AG04450 (cell line): Measurements from ENCODE around the gene RAB31. TPM values are rescaled to one million over a fixed set of nuclear protein-coding genes. Genes with fewer than 3 reads are reported as not detected.

Experiments
- CTCF ChIA-PET: fragments of 300-600, 350-600 bp; formaldehyde crosslinking; extraction: SDS; loops from one replicate; lab custom pipeline; 2022; ENCODE audit warnings: antibody characterized with exemption, inconsistent platforms; lab: Charles Lee
- POLR2A ChIA-PET: fragments of 350-600 bp; formaldehyde crosslinking; extraction: SDS; loops from one replicate; lab custom pipeline; 2021; ENCODE audit warnings: antibody characterized with exemption, inconsistent platforms; lab: Yijun Ruan, JAX
- DNase-seq: peaks from one replicate; pipeline ENCODE4 v3.0.0-alpha.2; 2011; ENCODE audit warnings: low read depth, low spot score
- H3K27ac ChIP-seq: one replicate; pipeline ENCODE4 v1.5.1; 2012; ENCODE audit warnings: low read depth, low read length, control low read depth
- H3K27me3 ChIP-seq: one replicate; pipeline ENCODE4 v1.6.0; 2012; ENCODE audit warnings: low read length; ENCODE audit not compliant: control insufficient read depth, insufficient read depth
- H3K4me3 ChIP-seq: 2 replicates; pipeline ENCODE4 v1.5.1; 2011; ENCODE audit warnings: mild to moderate bottlenecking, low read depth, low read length, control low read depth
- H3K9me3 ChIP-seq: 2 replicates; pipeline ENCODE4 v1.5.1; 2012; ENCODE audit warnings: low read length; ENCODE audit not compliant: control insufficient read depth, insufficient read depth
- polyA plus RNA-seq: library from polyadenylated mRNA; depleted of rRNA; stranded (reverse); fragments of >200 nt; gene quantifications from 2 replicates; pipeline ENCODE4 v1.2.3, GENCODE V29; 2011
- TF ChIP-seq, protein P1 (sequence below): IDR thresholded peaks from 2 replicates; pipeline ENCODE4 v1.5.1; 2011; ENCODE audit warnings: low read depth, low read length, control low read depth, inconsistent platforms

The RAB31 gene
- polyA plus RNA-seq, 1 experiment = 43.7 TPM

DNA sequence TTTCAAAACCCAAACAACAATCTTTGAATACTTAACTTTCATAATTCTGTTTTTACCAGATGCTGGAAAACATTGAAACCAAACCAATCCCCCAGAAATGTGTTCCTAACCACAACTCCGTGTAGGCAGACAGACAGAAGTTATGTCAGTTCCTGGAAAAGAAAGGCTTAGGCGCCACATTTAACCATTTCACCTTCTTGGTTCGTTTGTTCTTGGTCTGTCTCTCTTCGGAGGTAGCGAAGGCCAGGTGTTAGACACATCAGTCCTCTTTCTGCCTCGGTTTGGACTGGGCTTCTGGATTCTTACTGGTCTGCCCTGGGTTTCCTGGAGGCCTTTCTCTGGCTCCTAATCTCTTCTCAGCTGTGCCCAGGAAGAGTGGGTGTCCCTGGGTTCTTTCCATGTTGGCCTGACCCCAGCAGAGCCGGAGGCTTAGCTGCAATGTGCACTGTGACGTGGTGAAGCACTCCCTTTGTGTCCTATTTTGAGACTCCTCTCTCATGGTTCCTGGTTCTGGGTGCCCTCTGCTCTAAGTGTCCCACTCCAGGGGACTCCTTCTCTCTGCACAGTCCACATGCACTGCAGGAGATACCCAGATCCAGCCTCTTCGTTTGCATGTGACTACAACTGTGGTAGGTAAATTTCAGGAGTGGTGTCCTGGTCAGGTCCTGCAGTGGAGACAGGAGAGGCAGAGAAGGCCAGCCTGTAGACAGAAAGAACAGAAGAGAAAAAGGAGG, 23.1 kb upstream of the RAB31 start:
- ChIA-PET POLR2A (no interaction called here), CTCF (interaction anchor here (0.7 to 2.2 kb wide), 3 partner anchors 110 to 265 kb away, joined by 4 to 17 read pairs (median 10); no protein-coding TSS in a partner anchor)
- Histone ChIP-seq H3K27me3 (no peaks in the 10 kb centered on the region), H3K9me3 (no peaks in the 10 kb centered on the region), H3K27ac (peak overlapping the region; percentile 34), H3K4me3 (no peak overlapping the region)
- no peak for DNase-seq
- TF ChIP-seq, protein P1, sequence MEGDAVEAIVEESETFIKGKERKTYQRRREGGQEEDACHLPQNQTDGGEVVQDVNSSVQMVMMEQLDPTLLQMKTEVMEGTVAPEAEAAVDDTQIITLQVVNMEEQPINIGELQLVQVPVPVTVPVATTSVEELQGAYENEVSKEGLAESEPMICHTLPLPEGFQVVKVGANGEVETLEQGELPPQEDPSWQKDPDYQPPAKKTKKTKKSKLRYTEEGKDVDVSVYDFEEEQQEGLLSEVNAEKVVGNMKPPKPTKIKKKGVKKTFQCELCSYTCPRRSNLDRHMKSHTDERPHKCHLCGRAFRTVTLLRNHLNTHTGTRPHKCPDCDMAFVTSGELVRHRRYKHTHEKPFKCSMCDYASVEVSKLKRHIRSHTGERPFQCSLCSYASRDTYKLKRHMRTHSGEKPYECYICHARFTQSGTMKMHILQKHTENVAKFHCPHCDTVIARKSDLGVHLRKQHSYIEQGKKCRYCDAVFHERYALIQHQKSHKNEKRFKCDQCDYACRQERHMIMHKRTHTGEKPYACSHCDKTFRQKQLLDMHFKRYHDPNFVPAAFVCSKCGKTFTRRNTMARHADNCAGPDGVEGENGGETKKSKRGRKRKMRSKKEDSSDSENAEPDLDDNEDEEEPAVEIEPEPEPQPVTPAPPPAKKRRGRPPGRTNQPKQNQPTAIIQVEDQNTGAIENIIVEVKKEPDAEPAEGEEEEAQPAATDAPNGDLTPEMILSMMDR = no peak

DNA sequence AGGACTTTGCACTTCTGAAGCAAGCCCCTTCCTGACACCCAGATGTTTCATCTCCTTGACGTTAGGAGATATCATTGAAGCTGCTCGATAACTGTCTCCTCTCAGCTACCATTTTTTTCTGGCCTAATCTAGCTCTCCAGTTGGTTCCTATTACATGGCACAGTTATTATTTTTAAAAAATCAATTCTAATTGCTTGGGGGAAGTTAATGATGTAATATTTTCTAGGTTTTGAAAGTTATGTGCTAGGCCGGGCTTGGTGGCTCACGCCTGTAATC, 22.5 kb upstream of the RAB31 start:
- Histone ChIP-seq H3K4me3 (no peak overlapping the region), H3K9me3 (no peaks in the 10 kb centered on the region), H3K27ac (no peak overlapping the region), H3K27me3 (no peaks in the 10 kb centered on the region)
- ChIA-PET POLR2A (no interaction called here), CTCF (interaction anchor here (0.7 kb wide), 1 partner anchor 239 kb away, joined by 4 read pairs; no protein-coding TSS in a partner anchor)
- TF ChIP-seq, protein P1 = no peak
- DNase-seq = no peak

DNA sequence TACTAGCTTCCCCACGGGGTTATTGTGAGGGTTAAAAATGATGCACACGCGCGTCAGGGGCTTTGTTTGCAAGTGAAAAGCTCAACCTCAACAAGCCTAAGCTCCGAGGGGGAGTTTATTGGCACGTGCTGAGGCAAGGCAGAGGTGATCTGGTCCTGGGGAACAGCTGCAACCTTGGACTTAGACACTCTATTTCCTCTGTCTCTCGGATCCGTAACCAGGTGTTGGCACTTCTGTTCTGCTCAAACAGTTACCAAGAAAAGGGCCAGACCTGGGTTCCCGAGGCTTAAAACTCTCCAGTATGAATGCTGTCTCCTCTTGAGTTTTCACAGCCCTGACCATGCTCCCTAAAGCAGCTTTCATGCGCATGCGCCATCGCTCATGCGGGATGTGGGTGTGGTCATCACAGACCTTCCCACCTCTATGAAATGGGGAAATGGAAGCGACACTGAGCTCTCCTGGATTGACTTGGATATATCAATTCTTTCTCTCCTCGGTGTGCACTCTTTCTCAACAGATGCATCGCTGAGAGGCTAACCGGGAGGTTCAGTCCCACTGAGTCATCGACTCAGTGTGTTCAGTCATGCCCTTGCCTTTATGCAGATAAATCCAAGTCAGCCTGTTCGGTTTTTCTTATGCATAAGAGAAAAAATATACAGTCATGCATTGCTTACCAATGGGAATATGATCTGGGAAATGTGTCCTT, 19.9 kb upstream of the RAB31 start:
- no peak for DNase-seq
- H3K4me3 ChIP-seq = no peak overlapping the region
- no peaks in the 10 kb centered on the region for H3K27me3 ChIP-seq
- no peak overlapping the region for H3K27ac ChIP-seq
- no peaks in the 10 kb centered on the region for H3K9me3 ChIP-seq
- TF ChIP-seq, protein P1 = no peak
- CTCF ChIA-PET = no interaction called here
- POLR2A ChIA-PET = no interaction called here

DNA sequence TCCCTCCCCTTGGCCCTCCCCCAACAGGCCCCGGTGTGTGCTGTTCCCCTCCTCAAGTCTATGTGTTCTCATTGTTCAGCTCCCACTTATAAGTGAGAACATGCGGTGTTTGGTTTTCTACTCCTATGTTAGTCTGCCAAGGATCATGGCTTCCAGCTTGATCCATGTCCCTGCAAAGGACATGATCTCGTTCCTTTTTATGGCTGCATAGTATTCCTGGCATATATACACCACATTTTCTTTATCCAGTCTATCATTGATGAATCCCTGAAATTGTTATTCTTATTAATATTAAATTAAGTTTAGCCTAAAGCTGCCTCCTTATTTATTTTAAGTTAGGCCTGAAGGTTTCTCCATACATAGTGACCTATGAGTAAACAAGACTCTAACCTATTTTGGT, 18.8 kb upstream of the RAB31 start:
- no peaks in the 10 kb centered on the region for H3K27me3 ChIP-seq
- TF ChIP-seq, protein P1 = no peak
- H3K27ac ChIP-seq = no peak overlapping the region
- no peak for DNase-seq
- ChIA-PET POLR2A (no interaction called here), CTCF (no interaction called here)
- H3K4me3 ChIP-seq = no peak overlapping the region
- no peaks in the 10 kb centered on the region for H3K9me3 ChIP-seq

DNA sequence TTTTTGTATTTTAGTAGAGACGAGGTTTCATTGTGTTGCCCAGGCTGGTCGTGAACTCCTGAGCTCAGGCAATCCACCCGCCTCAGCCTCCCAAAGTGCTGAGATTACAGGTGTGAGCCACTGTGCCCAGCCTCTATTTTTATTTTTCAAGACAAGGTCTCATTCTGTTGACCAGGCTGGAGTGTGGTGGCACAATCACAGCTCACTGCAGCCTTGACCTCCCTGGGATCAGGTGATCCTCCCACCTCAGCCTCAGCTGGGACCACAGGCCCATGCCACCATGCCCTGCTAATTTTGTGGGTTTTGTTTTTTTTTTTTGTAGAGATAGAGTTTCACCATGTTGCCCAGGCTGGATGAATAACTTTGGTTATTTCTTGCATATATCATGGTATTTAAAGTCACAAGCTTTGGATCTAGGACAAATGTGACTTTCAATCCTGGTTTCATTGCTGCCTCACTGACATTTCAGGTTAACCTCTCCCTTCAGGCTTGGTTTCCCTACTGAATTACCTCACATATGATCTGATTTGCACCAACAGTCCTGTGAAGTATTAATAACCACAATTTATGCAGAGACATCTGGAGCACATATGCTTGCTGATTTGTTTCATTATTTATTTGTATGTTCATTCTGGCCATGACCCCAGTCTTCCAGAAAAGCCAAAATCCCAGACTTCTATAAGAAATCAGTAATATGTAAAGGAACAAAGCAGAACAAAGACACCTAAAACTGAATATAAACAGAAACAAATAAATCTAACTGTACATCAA, 17.5 kb upstream of the RAB31 start:
- Histone ChIP-seq H3K9me3 (no peaks in the 10 kb centered on the region), H3K27me3 (no peaks in the 10 kb centered on the region), H3K4me3 (no peak overlapping the region), H3K27ac (no peak overlapping the region)
- CTCF ChIA-PET = no interaction called here
- TF ChIP-seq, protein P1 = no peak
- POLR2A ChIA-PET = no interaction called here
- DNase-seq = no peak
